ENCODE data around the gene HSD17B10.
"Not testable (repeated sequence)": the region's sequence is repeated elsewhere in the genome, so short reads cannot be mapped to it uniquely, and the experiment has no call there.

Gene HSD17B10

DNA sequence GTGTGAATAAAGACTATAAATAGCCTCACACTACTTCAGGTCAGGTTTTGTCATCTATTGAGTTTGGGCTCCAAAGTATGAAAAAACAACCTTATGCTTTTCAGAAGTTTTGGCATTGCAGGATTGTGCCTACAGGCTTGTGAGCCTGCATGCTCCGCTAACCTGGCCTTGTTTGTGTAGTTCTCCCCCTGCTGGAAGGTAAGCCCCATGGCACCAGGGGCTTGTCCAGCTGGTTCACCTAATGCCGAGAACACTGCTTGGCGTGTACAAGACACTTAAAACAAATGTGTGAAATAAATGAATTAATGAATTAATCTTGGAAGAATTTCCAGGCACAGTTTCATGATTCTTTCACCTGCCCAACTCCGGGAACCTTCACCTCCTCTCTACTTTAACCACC, 1.8 kb upstream of the HSD17B10 start:
- DNase-seq, result peak; percentile 33

DNA sequence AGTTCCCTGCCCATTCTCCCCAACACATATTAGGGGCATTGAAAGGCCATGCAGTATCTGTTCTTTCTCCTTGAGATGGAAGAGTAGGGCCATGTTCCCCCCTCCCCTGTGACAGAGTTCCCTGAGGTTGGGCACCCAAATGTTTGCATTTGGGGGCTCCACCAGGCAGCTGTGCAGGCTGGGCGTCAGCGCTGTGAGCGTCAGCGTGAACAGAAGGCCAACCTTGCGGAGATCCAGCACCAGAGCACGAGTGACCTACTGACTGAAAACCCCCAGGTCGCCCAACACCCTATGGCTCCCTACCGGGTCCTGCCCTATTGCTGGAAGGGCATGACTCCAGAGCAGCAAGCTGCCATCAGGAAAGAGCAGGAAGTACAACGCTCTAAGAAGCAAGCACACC, 3.9 kb downstream of the HSD17B10 start:
- DNase-seq, result no peak

DNA sequence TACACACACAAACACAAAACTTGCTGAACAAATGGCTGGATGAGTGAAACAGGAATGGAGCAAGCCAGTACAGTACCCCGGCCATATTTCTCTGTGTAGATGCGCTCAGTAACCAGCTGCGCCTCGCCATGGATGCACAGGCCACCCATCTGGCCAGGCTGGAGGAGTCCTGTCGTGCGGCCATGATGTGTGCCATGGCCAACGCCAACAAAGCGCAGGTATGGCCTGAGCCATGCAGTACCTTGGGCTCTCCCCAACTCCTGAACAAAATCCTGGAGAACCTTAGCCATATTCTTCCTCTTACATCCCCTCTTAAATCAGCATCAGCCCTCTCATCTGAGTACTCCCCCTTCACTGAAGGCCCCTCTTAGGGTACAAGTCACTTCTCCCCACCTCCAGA, 4.4 kb downstream of the HSD17B10 start:
- DNase-seq, result no peak

DNA sequence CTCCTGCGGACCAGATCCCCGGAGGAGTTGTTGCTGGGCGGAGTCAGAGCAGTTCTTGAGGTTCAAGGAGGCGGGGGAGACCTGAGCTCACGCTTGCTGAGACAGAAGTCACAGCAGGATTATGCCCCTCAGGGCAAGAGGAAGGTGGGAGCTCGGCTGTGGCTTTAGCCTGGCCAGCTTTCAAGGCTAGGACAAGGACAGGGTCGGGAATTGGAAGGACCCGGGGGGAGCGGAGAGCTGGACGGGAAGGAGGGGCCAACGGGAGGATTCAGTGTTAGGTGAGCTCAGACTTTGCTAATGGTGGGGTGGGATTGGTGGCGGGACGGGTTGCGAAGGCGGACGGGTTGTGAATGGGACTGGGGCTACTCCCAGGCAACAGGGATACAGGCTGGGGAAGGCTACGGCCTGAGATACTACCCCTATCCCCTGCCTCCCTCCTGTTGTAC, 11.3 kb downstream of the HSD17B10 start, which contains the start of gene RIBC1:
TSS of gene RIBC1 (plus strand) at position 13 of the 446 bp plus-strand sequence. CDS start 3,404 bp downstream, outside the sequence.
- DNase-seq, result no peak

DNA sequence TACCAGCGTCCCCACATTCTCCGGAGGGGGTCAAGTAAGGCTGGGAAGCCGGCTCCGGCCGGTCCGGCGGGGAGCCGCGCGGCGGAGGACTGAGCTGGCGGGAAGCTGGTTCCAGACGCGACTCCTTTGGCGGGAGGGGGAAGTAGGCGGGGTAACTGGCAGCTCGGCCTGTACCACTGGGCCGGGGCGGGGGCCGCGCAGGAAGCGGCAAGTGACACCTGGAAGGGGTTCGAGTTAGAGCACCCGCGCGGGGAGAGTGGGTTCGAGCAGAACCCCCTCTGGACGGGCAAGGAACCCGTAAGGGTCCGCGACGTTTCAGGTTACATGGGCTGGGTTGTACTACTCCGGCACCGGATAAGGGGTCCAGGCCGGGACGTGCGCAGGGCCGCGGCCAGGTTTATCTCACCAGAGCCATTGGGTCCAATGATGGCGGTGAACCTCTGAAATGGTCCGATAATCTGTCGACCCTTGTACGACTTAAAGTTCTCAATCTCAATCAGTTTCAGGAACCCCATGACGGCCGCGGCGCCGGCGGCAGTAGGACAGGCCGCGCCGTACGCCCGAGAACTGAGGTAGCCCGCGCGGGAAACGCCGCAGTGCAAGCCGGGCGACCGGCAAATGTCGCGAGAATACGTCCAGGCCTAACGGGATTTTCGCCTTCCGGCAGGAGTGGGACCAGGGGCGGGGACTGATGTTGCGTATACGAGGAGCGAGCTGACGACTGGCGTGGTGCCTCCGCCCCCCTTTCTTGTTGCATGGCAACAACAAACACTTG, 11.9 kb downstream of the HSD17B10 start, which contains the start of gene SMC1A:
TSS of gene SMC1A (minus strand) at position 569 of the 775 bp plus-strand sequence. CDS start at position 515, 54 bp downstream.
- peak; percentile 88 for DNase-seq

DNA sequence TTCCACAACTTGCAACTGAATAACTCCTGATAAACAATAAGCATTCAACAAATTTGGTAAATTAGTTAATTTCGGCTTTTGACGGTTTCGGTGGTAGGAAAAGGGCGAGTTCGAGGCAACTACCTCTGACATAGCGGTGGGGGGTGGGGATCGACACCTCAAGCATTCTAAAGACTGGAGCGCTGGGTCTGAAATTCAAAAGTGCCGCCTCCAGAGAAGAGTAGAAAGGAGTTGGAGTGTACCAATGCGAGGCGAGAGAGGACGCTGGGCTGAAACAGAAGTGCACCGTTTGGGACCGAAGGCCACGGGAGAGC, 12.4 kb downstream of the HSD17B10 start:
- no peak for DNase-seq

DNA sequence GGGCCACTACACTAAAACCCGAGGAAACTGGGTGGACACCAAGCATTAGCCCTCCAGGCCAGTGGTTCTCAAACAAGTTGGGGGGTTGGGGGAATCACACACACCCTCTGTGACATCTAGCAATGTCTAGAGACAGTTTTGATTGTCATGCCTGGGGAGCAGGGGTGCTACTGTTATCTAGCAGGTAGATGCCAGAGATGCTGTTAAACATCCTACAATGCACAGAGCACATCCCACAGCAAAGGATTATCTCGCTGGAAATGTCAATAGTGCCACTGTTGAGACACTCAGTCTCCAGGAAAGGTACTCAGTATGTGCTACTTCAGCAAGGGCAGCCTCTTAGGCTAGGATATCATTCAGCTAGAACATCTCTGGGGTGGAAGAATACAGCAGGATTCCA, 13.0 kb downstream of the HSD17B10 start:
- DNase-seq, result no peak

DNA sequence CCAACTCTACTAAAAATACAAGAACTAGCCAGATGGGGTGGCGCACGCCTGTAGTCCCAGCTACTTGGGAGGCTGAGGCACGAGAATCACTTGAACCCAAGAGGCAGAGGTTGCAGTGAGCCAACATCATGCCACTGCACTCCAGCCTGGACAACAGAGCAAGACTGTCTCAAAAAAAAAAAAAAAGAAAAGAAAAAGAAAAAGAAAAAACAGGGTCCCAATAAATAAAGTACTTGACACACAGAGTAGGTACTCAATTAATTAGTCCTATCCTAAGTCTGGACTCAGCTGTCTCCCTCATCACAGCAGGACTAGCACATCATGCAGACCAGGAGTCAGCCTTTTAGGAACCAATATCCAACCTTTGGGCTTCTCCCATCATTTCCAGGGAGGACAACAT, 13.8 kb downstream of the HSD17B10 start:
- not testable (repeated sequence) for DNase-seq

DNA sequence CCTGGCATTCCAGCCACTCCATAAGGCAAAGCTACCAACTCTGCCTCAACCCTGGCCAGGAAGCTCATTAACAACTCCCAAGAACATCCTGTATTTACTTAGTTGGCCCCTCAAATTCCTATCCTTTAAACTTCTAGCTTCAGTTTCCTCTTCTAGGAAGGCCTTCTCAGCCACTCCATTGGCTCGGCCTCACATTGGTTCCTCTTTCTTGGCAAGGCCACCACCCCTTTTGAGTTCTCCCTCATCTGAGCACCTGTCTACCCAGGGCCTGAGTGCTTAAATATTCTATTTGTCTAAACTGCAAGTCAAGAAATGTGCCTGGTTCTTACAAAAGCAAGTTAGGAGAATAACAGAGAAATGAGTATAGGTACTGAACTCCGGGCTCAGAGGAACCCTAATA, 21.7 kb downstream of the HSD17B10 start:
- DNase-seq, result no peak

DNA sequence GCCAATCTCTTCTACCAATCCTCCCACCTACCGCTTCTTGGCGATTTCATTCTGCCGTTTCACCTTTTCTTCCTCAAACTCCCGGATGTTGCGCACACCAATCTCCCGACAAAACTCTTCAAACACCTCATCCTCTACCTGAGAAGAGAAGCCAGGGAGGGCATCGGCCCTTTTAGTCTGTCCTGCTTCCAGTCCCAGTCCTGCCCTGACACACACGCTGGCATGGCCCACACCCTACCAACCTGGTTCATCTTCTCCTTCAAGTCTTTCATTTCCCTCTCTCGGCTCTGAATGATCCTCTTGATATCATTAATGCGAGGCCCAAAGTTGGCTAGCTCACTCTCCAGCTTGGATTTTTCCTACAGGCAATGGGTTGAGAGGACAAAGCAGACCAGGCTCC, 30.6 kb downstream of the HSD17B10 start:
- no peak for DNase-seq

DNA sequence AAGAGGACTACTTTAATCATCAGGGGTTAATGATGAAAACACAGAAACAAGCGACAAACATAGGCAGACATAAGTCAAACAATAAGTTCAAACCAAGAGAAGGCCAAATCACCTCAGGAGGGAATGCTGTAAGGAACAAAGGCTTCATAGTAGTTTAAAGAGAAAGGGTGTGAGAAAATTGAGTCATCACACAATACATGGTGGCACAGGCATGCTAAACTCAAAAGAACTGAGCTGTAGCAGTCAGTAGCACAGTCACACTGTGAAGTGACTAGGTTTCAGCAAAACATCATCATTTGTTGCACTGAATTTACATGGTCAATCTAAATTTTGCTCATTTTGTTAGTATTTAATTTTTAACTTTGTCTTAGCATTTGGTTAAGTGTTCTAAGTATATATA, 36.0 kb downstream of the HSD17B10 start:
- no peak for DNase-seq

DNA sequence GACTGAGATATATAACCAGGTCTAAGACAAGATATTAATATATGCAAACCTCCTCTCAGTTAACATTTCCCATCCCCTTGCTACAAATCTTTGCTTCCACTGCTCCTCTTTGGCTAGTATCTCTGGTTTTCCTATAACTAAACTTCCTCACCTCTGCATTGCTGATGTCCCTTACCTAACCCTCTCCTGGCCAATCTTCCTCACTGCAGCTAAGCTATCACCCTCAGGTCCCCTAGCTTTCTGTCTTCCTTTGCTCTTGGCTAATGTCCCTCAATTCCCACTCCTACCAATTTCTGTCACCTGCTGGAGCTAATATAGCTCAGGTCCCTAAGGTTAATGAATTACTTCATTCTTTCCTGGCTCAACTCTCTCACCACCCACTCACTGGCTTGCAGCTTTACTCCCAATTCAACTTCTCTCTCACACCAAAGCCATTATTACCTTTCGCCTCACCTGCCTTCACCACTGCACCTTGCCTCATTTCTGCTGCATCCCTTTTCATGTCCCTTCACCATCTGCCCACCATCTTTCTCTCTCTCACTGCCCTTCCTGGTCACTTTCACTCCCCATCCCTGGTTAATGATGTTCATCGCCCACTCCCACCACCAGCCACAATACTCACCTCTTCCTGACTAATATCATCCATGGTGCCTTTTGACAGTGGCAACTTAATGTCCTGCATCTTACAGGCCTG, 38.4 kb downstream of the HSD17B10 start:
- no peak for DNase-seq

DNA sequence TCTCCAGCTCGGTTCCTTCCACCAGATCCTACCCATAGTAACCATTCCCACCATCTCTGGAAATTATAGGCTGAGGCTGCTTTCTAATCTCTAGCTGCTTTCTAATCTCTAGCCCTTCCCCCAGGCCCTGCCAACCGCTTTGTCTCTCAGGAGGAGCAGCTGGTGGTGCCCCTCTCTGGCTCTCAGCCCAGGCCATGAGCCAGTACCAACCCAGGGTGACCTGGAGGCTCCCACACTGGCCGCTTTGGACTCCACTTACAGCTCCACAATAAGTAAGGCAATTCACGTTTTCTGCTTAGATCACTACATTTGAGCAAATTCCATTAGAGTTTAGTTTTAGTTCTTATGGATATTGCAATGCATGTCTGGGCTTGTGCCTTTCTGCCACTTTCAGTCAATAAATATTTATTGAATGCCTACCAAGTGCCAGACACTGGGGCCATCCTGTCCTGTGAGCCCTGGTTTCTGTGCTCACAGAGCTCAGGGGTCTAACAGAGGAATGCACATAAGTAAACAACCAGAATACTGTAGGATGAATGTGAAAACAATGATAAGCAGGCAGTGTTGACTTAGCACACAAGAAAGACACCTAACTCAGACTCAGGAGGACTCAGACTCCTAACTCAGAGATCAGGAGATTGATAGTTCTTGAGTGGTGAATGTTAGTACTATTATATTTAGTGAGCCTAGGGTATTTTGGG, 50.6 kb downstream of the HSD17B10 start:
- DNase-seq, result no peak

Measured in activated effector memory CD4-positive, alpha-beta T cell treated with Interleukin-2 at 50 U/mL for 16 hours (primary cell).